NCI-H2196 treated with DMSO at 0.1 percent for 48 hours (cell line): ENCODE data around the gene TP53TG3D.
"Not testable (repeated sequence)": the region's sequence is repeated elsewhere in the genome, so short reads cannot be mapped to it uniquely, and the experiment has no call there.

Experiments used
- DNase-seq: peaks from one replicate; lab custom pipeline; 2025; ENCODE audit not compliant: unreplicated experiment; lab: John Stamatoyannopoulos, UW

TP53TG3D gene, protein sequence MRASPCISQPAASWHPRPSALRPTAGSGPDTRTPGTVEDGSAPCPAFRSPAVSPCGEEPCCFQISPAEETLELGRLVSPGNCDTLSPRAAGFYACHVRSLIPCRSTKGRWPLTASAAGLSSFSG

DNA sequence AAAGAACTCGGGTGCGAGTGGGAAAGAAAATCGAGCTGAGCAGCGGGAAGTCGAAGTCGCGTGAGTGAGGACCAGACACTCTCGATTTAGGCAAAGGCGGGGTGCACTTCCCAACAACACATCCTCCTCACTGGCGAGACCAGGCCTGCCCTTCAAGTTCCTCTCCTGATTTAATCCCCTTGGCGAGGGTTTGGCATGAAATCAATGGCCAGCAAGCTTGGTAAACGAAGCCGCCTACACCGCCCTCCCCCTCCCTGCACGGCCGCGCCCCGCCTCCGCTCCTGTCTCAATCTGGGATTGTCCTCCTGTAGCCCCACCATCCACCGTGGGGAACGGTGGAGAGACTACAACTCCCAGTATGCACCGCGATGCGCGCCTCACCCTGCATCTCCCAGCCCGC, at the start of gene TP53TG3D:
Gene TP53TG3D, plus strand, starts transcription at position 301 of the 400 bp plus-strand sequence. Its CDS starts 68 bp downstream, at position 369.
- not testable (repeated sequence) for DNase-seq

DNA sequence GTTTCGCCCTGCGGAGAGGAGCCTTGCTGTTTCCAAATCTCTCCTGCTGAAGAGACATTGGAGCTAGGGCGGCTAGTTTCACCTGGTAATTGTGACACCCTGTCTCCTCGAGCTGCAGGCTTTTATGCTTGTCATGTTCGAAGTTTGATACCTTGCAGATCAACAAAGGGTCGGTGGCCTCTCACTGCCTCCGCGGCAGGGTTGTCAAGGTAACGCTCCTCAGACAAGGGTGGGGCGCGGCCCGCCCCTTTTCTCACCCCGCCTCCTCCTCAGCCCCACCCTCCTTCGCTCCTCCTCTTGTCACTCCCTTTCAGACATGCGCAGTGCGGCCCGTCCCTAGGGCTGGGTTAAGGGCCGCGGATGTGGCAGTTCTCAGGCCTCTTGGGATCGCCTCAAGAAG, 421 bp downstream of the TP53TG3D start:
- DNase-seq, result not testable (repeated sequence)

- DNase-seq, result not testable (repeated sequence)
Measured at GRCh38 chr16:32261526-32261925, 8.4 kb downstream of the TP53TG3D start.

DNA sequence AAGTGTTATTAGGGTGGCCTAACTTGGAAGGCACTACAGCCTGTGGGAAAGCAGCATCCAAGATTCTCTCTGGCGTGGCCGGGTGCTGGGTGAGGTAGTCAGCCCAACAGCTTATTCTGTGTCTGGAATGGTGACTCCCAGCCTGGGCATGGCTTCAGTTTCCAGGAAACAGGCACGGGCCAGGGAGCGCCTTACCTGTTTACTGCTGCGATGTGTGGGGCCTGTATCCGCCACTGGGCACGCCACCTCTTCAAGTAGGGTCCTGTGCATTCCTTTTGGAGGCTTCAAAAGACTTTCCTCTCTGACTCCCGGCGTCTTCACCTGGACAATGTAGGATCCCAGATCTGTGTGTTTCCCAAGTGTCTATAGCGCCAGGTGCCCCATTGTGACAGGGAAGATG, 10.5 kb downstream of the TP53TG3D start:
- DNase-seq, result not testable (repeated sequence)

DNA sequence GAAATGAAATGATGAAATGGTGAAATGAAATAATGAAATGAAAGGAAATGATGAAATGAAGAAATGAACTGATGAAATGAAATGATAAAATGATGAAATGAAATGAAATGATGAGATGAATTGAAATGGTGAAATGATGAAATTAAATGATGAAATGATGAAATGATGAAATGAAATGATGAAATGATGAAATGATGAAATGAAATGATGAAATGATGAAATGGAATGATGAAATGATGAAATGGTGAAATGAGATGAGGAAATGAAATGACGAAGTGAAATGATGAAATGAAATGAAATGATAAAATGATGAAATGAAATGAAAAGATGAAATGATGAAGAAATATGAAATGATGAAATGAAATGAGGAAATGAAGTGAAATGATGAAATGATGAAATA, 28.8 kb downstream of the TP53TG3D start:
- not testable (repeated sequence) for DNase-seq

- not testable (repeated sequence) for DNase-seq
Measured at GRCh38 chr16:32283024-32283423, 29.9 kb downstream of the TP53TG3D start.

GRCh38 chr16:32283917-32284495, 30.9 kb downstream of the TP53TG3D start:
- not testable (repeated sequence) for DNase-seq

- not testable (repeated sequence) for DNase-seq
Measured at GRCh38 chr16:32284800-32285796, 32.0 kb downstream of the TP53TG3D start.

GRCh38 chr16:32286193-32286592, 33.1 kb downstream of the TP53TG3D start:
- DNase-seq, result not testable (repeated sequence)

DNA sequence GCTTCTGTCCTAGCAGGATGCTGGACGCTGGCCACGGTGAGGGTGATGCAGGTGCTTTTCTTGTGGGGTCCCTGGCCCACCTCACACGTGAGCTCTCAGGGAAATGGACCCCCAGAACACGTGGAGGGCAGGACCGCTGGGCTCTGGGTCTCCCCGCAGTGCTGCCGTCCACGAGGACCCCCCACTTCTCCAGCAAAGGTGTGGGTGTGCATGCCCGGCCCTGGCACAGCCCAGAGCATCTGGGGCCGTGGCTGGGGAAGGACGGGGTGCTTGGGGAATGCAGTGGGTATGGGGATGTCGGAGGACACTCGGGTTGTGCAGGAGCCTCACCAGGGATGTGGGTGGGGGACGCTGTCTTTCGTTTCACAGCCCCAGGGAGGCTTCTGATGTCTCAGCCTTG, 34.7 kb downstream of the TP53TG3D start:
- not testable (repeated sequence) for DNase-seq

DNA sequence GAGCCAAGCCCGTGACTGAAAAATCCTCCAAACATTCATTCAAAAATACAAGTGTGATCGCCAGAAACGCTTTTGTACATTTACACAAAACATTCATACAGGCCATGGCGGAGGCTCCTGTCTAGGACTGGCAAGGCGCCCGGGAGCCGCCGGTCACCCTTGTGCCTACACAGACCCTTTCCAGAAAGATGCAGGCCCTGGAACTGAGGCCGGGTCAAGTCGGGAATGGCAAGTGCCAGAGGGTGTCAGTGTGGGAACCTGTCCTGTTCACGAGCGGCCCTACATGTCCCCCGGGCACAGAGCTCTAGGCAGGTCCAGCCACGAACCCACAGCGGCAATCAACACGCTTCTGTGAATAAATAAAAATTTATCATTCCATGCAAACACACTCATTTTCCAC, 36.1 kb downstream of the TP53TG3D start:
- not testable (repeated sequence) for DNase-seq

GRCh38 chr16:32302776-32303175, 49.7 kb downstream of the TP53TG3D start:
- DNase-seq, result not testable (repeated sequence)
